ENCODE measurements around the gene ZNF282.
"Not testable (repeated sequence)": the region's sequence is repeated elsewhere in the genome, so short reads cannot be mapped to it uniquely, and the experiment has no call there.

Gene ZNF282

DNA sequence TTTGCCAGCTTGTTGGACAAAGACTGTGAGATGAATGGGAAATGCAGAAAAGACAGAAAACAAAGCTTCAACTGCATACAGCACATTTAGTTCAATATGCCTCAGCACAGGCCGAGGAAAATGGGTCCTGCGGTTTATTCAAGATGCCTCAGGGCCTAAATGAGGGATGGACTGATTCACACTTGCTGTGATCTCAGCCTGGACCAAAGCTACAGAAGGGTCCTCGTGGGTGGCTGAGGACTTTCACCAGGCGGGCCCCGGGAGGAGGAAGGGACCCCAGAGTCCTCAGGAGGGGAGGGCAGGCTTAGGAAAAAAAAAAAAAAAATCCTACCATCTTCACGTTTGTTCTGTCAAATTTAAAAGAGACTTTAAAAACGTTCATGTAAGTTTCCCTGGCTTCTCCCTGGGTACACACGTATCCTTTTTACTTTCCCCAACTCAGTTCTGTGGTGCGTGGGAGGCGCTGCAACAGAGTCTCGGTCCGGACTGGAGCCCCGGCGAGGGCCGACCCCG, 66.0 kb downstream of the ZNF282 start:
- DNase-seq (ENCODE audit: low spot score) = no peak
- TF ChIP-seq, protein P1, sequence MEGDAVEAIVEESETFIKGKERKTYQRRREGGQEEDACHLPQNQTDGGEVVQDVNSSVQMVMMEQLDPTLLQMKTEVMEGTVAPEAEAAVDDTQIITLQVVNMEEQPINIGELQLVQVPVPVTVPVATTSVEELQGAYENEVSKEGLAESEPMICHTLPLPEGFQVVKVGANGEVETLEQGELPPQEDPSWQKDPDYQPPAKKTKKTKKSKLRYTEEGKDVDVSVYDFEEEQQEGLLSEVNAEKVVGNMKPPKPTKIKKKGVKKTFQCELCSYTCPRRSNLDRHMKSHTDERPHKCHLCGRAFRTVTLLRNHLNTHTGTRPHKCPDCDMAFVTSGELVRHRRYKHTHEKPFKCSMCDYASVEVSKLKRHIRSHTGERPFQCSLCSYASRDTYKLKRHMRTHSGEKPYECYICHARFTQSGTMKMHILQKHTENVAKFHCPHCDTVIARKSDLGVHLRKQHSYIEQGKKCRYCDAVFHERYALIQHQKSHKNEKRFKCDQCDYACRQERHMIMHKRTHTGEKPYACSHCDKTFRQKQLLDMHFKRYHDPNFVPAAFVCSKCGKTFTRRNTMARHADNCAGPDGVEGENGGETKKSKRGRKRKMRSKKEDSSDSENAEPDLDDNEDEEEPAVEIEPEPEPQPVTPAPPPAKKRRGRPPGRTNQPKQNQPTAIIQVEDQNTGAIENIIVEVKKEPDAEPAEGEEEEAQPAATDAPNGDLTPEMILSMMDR (IDR thresholded peaks at IDR 0.05; ENCODE audit: borderline replicate concordance, control extremely low read depth, extremely low read depth, insufficient read depth, missing control alignments) = no peak
- in situ Hi-C loops (cut with MboI; ENCODE audit: low sequenced_read_pairs, unreplicated experiment) = no loop called here

DNA sequence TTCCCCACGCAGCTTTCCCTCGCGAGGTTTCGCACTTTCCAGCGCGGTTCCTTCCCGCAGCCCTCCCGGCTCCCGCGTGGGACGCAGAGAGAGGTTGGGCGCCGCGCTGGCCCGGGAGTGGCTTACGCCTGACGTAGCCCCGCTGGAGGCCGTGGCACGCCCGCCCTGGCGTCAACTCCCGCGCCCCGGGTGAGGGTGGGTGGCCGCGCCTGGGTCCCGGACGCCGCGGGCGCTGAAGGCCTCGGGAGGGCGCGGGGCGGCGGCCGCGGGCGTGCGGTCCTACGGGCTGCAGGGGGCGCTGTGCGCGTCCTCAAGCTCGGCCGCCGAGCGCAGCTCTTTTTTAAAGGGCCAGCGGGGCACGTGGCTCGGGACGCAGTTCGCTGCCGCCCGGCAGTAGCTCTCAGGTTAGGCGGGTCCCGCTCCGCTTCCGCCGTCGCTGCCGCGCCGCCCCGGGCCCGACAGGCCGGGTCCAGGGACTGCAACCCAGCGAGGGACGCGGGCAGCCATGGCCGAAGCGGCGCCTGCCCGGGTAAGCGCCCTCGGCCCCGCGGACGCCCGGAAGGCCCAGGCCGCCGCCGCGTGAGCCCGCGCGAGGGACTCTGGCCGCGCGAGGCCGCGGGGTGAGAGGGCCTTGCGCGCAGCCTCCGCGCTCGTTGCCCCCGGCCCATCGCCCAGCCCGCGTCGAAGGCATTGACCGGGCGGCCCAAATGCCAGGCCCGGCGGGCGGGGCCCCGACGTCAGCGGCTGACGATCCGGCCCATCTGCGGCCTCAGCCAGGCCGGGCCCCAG, 66.7 kb downstream of the ZNF282 start, which contains the start of gene ZNF783:
Gene ZNF783, plus strand, starts transcription at position 368 of the 789 bp plus-strand sequence. Its CDS starts 138 bp downstream, at position 506.
- in situ Hi-C loops (cut with MboI; ENCODE audit: low sequenced_read_pairs, unreplicated experiment) = no loop called here
- DNase-seq (ENCODE audit: low spot score) = peak; percentile 94
- TF ChIP-seq, protein P1 (IDR thresholded peaks at IDR 0.05; ENCODE audit: borderline replicate concordance, control extremely low read depth, extremely low read depth, insufficient read depth, missing control alignments) = peak; percentile 95

DNA sequence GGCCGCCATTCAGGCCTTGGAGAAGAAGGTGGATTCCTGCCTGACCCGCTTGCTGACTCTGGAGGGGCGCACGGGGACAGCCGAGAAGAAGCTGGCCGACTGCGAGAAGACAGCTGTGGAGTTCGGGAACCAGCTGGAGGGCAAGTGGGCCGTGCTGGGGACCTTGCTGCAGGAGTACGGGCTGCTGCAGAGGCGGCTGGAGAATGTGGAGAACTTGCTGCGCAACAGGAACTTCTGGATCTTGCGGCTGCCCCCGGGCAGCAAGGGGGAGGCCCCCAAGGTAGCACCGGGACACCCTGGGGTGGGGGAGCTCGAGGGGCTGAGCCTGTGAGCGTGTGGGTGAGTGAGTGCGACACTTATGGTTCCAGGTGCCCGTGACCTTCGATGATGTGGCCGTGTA, 71.1 kb downstream of the ZNF282 start:
- no peak for DNase-seq (ENCODE audit: low spot score)
- TF ChIP-seq, protein P1 (IDR thresholded peaks at IDR 0.05; ENCODE audit: borderline replicate concordance, control extremely low read depth, extremely low read depth, insufficient read depth, missing control alignments) = no peak
- in situ Hi-C loops (cut with MboI; ENCODE audit: low sequenced_read_pairs, unreplicated experiment) = no loop called here

DNA sequence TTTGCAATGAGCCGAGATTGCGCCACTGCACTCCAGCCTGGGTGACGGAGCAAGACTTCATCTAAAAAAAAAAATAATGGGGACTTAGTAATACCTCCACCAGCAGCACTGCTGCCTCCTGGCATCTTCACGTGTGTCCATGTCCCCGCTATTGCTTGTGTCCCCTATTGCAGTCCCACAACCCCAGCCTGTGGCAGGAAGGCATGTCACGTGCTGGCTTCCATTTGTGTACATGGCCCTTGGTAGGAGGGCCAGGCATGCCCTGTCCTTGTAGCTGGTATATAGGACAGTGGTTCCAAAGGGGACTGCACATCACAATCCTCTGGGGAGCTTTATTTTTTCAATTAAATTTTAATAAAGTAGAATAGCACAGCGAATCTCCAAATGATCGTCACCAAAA, 72.4 kb downstream of the ZNF282 start:
- DNase-seq (ENCODE audit: low spot score) = no peak
- TF ChIP-seq, protein P1 (IDR thresholded peaks at IDR 0.05; ENCODE audit: borderline replicate concordance, control extremely low read depth, extremely low read depth, insufficient read depth, missing control alignments) = no peak
- in situ Hi-C loops (cut with MboI; ENCODE audit: low sequenced_read_pairs, unreplicated experiment) = no loop called here

DNA sequence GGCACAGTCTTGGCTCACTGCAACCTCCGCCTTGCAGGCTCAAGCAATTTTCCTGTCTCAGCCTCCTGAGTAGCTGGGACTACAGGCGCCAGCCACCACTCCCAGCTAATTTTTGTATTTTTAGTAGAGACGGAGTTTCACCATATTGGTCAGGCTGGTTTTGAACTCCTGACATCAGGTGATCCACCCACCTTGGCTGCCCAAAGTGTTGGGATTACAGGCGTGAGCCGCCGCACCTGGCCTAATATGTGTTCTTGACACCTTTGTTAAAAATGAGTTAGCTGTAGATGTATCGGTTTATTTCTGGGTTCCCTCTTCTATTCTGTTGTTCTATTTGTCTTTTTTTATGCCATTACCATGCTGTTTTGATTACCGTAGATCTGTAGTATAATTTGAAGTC, 79.1 kb downstream of the ZNF282 start:
- in situ Hi-C loops (cut with MboI; ENCODE audit: low sequenced_read_pairs, unreplicated experiment) = not testable (repeated sequence)

More for the DNA sequence above, 79.1 kb downstream of the ZNF282 start:
- not testable (repeated sequence) for DNase-seq (ENCODE audit: low spot score)
